ENCODE data around the gene ADK.

The ADK gene

GRCh38 chr10:74263996-74264395 lies 113.0 kb downstream of the ADK start:
- no peaks in the 10 kb centered on the region for H3K4me1 ChIP-seq (ENCODE audit: control insufficient read depth, insufficient read depth, low read length, poor library complexity, severe bottlenecking)
- no peaks in the 10 kb centered on the region for H3K36me3 ChIP-seq (ENCODE audit: control insufficient read depth, insufficient read depth, low read length)
- H3K27ac ChIP-seq (ENCODE audit: low read depth, low read length, severe bottlenecking) = no peak overlapping the region
- no peak overlapping the region for H3K4me3 ChIP-seq (ENCODE audit: extremely low read depth, insufficient read depth, low read length, poor library complexity, severe bottlenecking)
- H3K9me3 ChIP-seq (ENCODE audit: control insufficient read depth, low read length) = no peaks in the 10 kb centered on the region

DNA sequence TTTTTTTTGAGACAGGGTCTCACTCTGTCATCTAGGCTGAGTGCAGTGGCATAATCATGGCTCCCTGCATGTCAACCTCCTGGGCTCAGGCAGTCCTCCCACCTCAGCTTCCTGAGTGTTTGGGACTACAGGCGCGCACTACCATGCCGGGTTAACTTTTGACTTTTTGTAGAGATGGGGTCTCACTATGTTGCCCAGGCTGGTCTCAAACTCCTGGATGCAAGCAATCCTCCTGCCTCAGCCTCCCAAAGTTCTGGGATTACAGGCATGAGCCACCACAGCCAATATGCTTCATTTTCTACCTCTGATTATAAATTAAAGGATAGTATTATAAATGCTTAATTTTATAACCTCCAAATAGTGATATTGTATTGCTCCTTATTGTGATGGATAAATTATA lies 121.3 kb downstream of the ADK start:
- 100% methylated on average over 2 of the region's 3 CpGs for WGBS, 2 experiments (ENCODE audit: insufficient coverage in 2 of 2)
- H3K27ac ChIP-seq (ENCODE audit: low read depth, low read length, severe bottlenecking) = no peak overlapping the region
- H3K9me3 ChIP-seq (ENCODE audit: control insufficient read depth, low read length) = no peaks in the 10 kb centered on the region
- H3K4me1 ChIP-seq (ENCODE audit: control insufficient read depth, insufficient read depth, low read length, poor library complexity, severe bottlenecking) = no peaks in the 10 kb centered on the region
- H3K4me3 ChIP-seq (ENCODE audit: extremely low read depth, insufficient read depth, low read length, poor library complexity, severe bottlenecking) = no peak overlapping the region
- no peaks in the 10 kb centered on the region for H3K36me3 ChIP-seq (ENCODE audit: control insufficient read depth, insufficient read depth, low read length)

- 70% methylated on average over 2 of the region's 6 CpGs; no CpG with 5 or more reads in 1 of the 2 experiments for WGBS, 2 experiments (ENCODE audit: insufficient coverage in 2 of 2)
- no peaks in the 10 kb centered on the region for H3K4me1 ChIP-seq (ENCODE audit: control insufficient read depth, insufficient read depth, low read length, poor library complexity, severe bottlenecking)
- no peak overlapping the region for H3K27ac ChIP-seq (ENCODE audit: low read depth, low read length, severe bottlenecking)
- no peaks in the 10 kb centered on the region for H3K36me3 ChIP-seq (ENCODE audit: control insufficient read depth, insufficient read depth, low read length)
- H3K4me3 ChIP-seq (ENCODE audit: extremely low read depth, insufficient read depth, low read length, poor library complexity, severe bottlenecking) = no peak overlapping the region
- no peaks in the 10 kb centered on the region for H3K9me3 ChIP-seq (ENCODE audit: control insufficient read depth, low read length)
Measured at GRCh38 chr10:74275755-74276290, 124.8 kb downstream of the ADK start.

DNA sequence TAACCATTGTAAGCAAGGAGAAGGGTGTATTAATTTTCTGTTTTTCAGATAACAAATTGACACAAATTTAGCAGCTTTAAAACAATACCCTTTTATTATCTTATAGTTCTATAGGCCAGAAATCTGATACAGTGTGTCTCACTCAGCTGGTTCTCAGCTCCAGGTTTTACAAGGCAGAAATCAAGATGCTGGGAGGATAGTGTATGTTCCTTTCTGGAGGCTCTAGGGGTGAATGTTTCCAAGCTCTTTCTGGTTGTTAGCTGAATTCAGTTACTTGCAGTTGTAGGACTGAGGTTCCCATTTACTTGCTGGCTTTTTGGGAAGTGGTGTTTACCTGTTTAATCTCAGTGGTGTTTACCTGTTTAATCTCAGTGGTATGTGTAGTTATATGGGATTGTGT lies 125.4 kb downstream of the ADK start:
- Histone ChIP-seq H3K36me3 (ENCODE audit: control insufficient read depth, insufficient read depth, low read length) (no peaks in the 10 kb centered on the region), H3K9me3 (ENCODE audit: control insufficient read depth, low read length) (no peaks in the 10 kb centered on the region), H3K4me3 (ENCODE audit: extremely low read depth, insufficient read depth, low read length, poor library complexity, severe bottlenecking) (no peak overlapping the region), H3K4me1 (ENCODE audit: control insufficient read depth, insufficient read depth, low read length, poor library complexity, severe bottlenecking) (no peaks in the 10 kb centered on the region), H3K27ac (ENCODE audit: low read depth, low read length, severe bottlenecking) (no peak overlapping the region)

- Histone ChIP-seq H3K9me3 (ENCODE audit: control insufficient read depth, low read length) (no peaks in the 10 kb centered on the region), H3K36me3 (ENCODE audit: control insufficient read depth, insufficient read depth, low read length) (no peaks in the 10 kb centered on the region), H3K4me3 (ENCODE audit: extremely low read depth, insufficient read depth, low read length, poor library complexity, severe bottlenecking) (no peak overlapping the region), H3K4me1 (ENCODE audit: control insufficient read depth, insufficient read depth, low read length, poor library complexity, severe bottlenecking) (peaks cover 8% of the 10 kb centered on the region), H3K27ac (ENCODE audit: low read depth, low read length, severe bottlenecking) (no peak overlapping the region)
- 93 to 100% methylated on average over 1 to 2 of the region's 4 CpGs for WGBS, 2 experiments (ENCODE audit: insufficient coverage in 2 of 2)
Measured at GRCh38 chr10:74282151-74282847, 131.3 kb downstream of the ADK start.

DNA sequence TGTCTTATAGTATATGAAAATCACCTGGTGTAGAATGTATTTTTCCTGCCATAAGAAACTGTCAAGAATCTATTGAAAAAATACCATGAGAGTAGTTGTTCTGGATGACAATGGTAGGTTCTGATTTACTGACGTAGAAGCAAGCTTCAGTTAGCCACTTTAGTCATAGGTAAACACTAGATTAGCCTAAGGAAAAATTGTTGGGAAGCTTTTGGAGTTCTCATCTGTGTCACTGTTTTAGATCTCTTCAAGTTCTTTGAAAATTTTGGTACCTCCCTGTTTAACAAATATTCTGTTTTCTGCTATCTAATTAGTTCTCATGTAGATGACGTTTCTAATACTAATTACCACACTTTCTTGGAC lies 131.8 kb downstream of the ADK start:
- peaks cover 8% of the 10 kb centered on the region for H3K4me1 ChIP-seq (ENCODE audit: control insufficient read depth, insufficient read depth, low read length, poor library complexity, severe bottlenecking)
- no peak overlapping the region for H3K4me3 ChIP-seq (ENCODE audit: extremely low read depth, insufficient read depth, low read length, poor library complexity, severe bottlenecking)
- H3K9me3 ChIP-seq (ENCODE audit: control insufficient read depth, low read length) = no peaks in the 10 kb centered on the region
- 100% methylated on average over 1 of the region's 2 CpGs; no CpG with 5 or more reads in 1 of the 2 experiments for WGBS, 2 experiments (ENCODE audit: insufficient coverage in 2 of 2)
- H3K36me3 ChIP-seq (ENCODE audit: control insufficient read depth, insufficient read depth, low read length) = no peaks in the 10 kb centered on the region
- peak overlapping the region; percentile 37 for H3K27ac ChIP-seq (ENCODE audit: low read depth, low read length, severe bottlenecking)

GRCh38 chr10:74289188-74289587 lies 138.2 kb downstream of the ADK start:
- Histone ChIP-seq H3K4me3 (ENCODE audit: extremely low read depth, insufficient read depth, low read length, poor library complexity, severe bottlenecking) (no peak overlapping the region), H3K9me3 (ENCODE audit: control insufficient read depth, low read length) (no peaks in the 10 kb centered on the region), H3K36me3 (ENCODE audit: control insufficient read depth, insufficient read depth, low read length) (no peaks in the 10 kb centered on the region), H3K27ac (ENCODE audit: low read depth, low read length, severe bottlenecking) (no peak overlapping the region), H3K4me1 (ENCODE audit: control insufficient read depth, insufficient read depth, low read length, poor library complexity, severe bottlenecking) (peaks cover 4% of the 10 kb centered on the region)
- WGBS, 2 experiments (ENCODE audit: insufficient coverage in 2 of 2) = 86% methylated on average over 2 of the region's 3 CpGs; no CpG with 5 or more reads in 1 of the 2 experiments

GRCh38 chr10:74289951-74290350 lies 138.9 kb downstream of the ADK start:
- Histone ChIP-seq H3K36me3 (ENCODE audit: control insufficient read depth, insufficient read depth, low read length) (no peaks in the 10 kb centered on the region), H3K9me3 (ENCODE audit: control insufficient read depth, low read length) (no peaks in the 10 kb centered on the region), H3K4me3 (ENCODE audit: extremely low read depth, insufficient read depth, low read length, poor library complexity, severe bottlenecking) (no peak overlapping the region), H3K27ac (ENCODE audit: low read depth, low read length, severe bottlenecking) (no peak overlapping the region), H3K4me1 (ENCODE audit: control insufficient read depth, insufficient read depth, low read length, poor library complexity, severe bottlenecking) (peaks cover 4% of the 10 kb centered on the region)
- 40 to 92% methylated on average over 2 of the region's 4 CpGs for WGBS, 2 experiments (ENCODE audit: insufficient coverage in 2 of 2)

DNA sequence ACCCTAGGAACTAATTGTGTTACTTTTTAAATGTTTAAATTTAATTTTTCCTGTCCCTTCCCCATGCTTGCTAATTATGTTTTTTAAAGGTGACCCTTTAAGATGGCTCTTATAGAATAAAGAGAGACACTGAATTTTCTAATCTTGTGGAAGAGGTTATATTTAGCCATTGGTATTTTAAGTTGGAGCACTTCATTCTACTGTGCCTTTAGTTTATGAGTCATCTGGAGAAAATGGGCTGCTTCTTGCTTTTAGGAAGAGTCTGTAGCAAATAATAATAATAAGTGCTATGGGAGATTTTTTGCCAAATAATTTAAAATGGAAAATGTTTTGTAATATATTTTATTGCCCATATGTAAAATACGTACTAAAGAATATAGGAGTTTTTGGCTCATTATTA lies 139.7 kb downstream of the ADK start:
- no peak overlapping the region for H3K4me3 ChIP-seq (ENCODE audit: extremely low read depth, insufficient read depth, low read length, poor library complexity, severe bottlenecking)
- peak overlapping the region; percentile 39 for H3K27ac ChIP-seq (ENCODE audit: low read depth, low read length, severe bottlenecking)
- peaks cover 4% of the 10 kb centered on the region for H3K4me1 ChIP-seq (ENCODE audit: control insufficient read depth, insufficient read depth, low read length, poor library complexity, severe bottlenecking)
- H3K9me3 ChIP-seq (ENCODE audit: control insufficient read depth, low read length) = no peaks in the 10 kb centered on the region
- no CpG with 5 or more reads among the region's 1 CpG for WGBS, 2 experiments (ENCODE audit: insufficient coverage in 2 of 2)
- no peaks in the 10 kb centered on the region for H3K36me3 ChIP-seq (ENCODE audit: control insufficient read depth, insufficient read depth, low read length)

GRCh38 chr10:74292871-74293427 lies 141.9 kb downstream of the ADK start:
- peaks cover 4% of the 10 kb centered on the region for H3K4me1 ChIP-seq (ENCODE audit: control insufficient read depth, insufficient read depth, low read length, poor library complexity, severe bottlenecking)
- no peaks in the 10 kb centered on the region for H3K36me3 ChIP-seq (ENCODE audit: control insufficient read depth, insufficient read depth, low read length)
- H3K27ac ChIP-seq (ENCODE audit: low read depth, low read length, severe bottlenecking) = no peak overlapping the region
- no CpG with 5 or more reads among the region's 4 CpGs for WGBS, 2 experiments (ENCODE audit: insufficient coverage in 2 of 2)
- H3K4me3 ChIP-seq (ENCODE audit: extremely low read depth, insufficient read depth, low read length, poor library complexity, severe bottlenecking) = no peak overlapping the region
- H3K9me3 ChIP-seq (ENCODE audit: control insufficient read depth, low read length) = no peaks in the 10 kb centered on the region

GRCh38 chr10:74293686-74294371 lies 142.8 kb downstream of the ADK start:
- peaks cover 4% of the 10 kb centered on the region for H3K4me1 ChIP-seq (ENCODE audit: control insufficient read depth, insufficient read depth, low read length, poor library complexity, severe bottlenecking)
- H3K27ac ChIP-seq (ENCODE audit: low read depth, low read length, severe bottlenecking) = no peak overlapping the region
- H3K9me3 ChIP-seq (ENCODE audit: control insufficient read depth, low read length) = no peaks in the 10 kb centered on the region
- no peak overlapping the region for H3K4me3 ChIP-seq (ENCODE audit: extremely low read depth, insufficient read depth, low read length, poor library complexity, severe bottlenecking)
- no peaks in the 10 kb centered on the region for H3K36me3 ChIP-seq (ENCODE audit: control insufficient read depth, insufficient read depth, low read length)
- 100% methylated on average over 1 of the region's 1 CpG; no CpG with 5 or more reads in 1 of the 2 experiments for WGBS, 2 experiments (ENCODE audit: insufficient coverage in 2 of 2)

Data from mesodermal cell (in vitro differentiated cells).